ENCODE measurements around the gene CDKAL1.

CDKAL1 gene

DNA sequence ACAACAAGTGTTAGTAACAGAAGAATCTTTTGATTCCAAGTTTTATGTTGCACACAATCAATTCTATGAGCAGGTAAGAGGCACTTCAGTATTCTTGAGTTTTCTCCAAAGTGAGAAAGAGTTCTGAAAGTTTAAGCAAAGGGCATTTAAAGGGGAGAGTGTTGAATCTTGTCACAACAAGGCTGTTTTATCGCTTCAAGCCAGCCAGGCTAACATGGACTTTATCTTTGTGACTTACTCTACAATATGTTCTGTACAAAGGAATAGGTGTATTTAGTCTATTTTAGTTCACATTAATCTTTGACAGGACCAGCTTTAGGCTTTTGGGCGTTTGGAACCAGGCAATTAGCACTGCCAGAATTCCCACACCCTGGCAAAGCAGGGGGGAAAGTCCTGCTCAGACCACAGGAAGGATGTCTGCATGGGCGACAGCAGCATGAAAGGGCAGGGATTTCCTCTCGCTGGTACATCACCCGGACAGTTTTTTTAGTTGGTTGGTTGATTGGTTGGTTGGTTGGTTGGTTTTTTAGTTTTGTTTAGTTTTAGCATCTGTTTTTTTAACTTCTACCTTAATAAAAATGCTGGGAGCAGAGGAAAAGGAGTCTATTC is 663.9 kb downstream of the CDKAL1 start:
- DNase-seq, result no peak

DNA sequence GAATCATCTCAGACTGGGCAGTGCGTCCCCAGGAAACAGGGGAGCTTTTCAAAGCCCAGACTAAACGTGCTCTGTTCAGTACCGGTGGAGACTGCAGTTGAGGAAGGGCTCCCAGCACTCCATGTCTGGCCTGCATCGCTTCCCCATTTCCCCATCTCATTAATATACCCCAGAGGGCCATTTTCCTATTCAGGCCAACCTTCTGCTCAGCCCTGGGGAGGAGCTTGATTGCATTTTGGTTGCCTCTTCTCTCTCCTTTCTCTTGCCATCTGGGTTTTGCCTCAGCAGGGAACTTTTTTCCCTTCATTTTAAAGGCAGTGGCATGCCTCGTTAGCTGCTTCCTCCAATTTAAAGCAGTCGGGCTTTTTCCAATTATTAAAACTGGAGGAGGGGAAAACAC is 665.0 kb downstream of the CDKAL1 start:
- peak in 1 of 2 experiments; percentile 15 for DNase-seq

DNA sequence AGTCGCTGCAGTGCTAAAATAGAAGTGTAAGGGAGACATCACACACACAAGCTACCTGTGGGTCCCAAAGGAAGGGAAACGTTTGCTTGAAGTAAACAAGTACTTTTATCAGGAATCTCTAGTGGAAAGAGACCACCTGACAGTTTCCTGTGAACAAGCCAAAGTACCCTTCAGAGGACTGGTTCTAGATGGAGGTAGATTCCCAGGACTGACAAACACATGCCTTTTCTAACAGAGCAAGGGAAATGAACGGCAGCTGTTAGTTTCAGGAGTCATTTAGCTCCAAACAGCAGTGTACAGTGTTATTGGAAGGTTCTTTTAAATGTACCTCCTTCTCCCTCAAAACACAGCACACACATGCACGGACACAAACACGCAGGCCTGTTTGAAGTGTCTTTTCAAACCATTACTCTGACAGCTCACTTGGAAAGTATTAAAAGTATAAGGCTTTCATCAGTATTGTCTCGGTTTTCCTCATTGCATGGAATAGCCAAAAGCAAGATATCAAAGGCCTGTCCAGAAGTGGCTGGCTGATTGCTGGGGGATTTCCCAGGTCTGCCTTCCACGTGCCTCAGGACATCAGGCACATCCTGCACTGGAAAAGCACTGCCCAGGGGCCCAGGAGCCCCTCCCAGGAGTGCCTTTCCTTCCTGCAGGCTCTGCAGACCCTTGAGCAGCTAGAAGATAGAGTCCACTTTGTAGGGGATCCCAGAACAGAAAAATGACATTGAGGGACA is 666.0 kb downstream of the CDKAL1 start:
- DNase-seq, result no peak

DNA sequence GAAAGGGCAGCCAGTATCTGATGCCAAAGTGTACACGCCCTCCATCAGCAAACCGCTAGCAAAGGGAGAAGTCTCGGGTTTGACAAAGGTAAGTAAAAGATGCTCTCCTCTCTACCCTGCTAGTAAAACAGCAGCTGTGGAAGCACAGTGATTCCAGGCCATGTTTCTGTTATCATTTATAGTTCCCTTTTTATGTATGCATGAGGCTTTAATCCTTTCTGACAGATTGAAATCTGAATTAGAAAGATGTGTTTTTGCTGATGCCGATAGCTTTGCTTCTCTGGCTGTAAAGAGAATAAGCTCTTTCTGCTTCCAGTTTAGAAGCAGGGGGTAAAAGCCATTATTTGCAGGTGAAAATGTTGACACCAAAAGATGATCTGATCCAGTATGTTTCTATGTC is 666.9 kb downstream of the CDKAL1 start:
- peak in 1 of 2 experiments; percentile 48 for DNase-seq

DNA sequence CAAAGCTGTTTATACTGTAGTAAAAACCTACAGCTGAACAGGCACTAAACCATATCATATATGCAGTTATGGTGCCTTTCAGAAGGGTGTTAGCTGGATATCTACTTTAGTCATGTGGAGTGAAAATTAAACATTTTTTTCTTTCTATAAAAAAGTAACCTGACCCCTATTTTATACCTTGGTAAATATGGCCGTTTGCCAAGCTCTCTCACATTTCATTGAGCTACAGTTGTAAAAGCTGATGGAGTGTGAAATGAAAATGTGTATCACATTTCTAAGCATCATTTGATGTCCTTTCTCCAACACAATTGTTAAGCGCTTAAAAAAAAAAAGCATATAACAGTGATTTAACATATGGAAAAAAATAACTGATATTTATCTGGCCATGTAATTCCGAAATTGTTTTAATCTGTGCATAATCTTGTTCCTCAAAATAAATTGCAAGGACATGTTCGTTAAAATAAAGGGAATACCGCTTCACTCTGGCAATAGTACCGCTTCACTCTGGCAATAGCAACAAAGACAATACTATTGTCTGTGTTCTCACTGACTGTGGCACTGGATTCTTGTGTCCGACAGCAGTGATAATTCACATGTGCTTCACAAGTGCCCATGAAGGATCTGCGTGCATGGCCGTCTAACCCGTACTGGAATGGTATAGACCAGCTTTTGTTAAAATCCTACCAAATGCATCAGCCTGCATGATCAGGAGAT is 667.5 kb downstream of the CDKAL1 start:
- peak; percentile 85 to 92 for DNase-seq

DNA sequence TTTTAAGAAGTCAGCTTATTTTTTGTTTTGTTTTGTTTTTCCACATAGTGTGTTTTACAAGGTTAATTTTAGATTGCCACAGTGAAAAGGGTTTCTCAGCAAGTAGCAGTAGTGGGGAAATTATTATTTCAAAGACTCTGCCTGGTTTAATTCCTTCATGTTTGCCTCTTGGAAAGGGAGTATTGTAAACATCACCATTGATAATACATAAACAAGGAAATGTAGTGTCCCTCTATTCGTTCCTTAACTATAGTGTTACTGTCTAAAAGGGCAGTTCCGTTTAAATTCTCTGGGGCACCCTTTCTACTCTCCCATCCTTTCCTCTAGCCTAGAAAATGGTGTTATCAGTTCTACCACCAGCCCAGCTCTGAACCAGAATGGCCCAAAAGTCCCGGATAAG is 668.3 kb downstream of the CDKAL1 start:
- DNase-seq, result no peak

DNA sequence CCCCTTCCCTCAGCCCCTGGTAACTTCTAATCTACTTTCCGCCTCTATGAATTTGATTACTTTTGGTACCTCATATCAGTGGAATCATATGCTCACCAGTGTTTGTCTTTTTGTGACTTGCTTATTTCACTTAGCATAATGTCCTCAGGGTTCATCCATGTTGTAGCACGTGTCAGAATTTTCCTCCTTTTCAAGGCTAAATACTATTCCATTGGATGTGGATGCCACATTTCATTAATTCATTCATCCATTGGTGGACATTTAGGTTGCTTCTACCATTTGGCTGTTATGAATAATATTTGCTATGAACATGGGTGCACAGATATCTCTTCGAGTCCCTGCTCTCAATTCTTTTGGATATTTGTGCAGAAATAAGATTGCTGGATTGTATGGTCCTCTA is 670.7 kb downstream of the CDKAL1 start:
- DNase-seq, result no peak

DNA sequence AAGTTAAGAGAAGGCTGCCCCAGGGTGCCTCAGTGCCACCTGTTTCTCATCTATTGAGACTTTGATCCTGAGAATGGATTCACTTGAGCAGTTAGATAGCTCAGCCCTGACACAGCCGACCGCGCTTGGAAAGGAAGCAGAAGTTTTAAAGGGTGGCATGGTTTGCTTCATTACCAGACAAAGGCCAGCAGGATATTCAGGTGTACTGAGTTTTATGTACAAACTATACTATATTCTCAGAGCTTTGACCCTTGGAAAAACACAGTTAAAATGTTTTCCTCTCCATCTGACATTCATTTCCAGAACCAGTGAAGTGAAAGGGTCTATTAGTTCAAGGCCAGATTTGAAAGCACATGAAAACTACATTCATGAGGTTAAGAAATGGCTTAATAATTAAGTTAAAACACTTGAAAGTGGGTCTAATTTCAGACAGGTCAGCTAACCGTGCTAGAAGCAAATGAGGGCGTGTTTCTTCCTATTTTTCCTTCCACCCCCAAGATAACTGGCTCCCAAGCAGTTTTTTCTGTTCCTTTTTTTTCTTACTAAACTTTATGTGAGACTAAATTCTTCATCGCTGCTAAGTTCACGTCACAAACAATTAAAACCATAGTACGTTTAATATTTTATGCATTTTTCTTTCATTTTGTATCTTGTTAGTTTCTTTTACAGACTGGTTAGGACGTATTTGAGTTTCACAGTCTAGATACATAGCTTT is 674.0 kb downstream of the CDKAL1 start:
- DNase-seq, result no peak

DNA sequence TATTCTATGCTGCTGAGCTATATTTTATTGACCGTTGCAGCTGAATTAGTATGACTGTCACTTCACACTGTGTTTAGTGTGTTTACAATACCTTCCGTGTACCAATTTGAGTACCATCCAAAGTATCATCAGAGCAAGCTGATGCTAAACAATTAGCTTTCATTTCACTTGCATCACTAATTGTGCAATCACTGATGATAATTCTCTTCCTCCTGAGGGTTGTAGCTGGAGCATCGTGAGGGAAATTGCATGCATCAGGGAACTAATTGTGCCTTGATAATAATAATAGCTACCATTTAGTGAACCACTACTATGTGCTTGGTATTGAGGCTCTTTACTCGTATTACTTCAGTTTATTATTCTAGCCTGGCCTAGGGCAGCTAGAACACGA is 674.5 kb downstream of the CDKAL1 start:
- DNase-seq, result no peak

DNA sequence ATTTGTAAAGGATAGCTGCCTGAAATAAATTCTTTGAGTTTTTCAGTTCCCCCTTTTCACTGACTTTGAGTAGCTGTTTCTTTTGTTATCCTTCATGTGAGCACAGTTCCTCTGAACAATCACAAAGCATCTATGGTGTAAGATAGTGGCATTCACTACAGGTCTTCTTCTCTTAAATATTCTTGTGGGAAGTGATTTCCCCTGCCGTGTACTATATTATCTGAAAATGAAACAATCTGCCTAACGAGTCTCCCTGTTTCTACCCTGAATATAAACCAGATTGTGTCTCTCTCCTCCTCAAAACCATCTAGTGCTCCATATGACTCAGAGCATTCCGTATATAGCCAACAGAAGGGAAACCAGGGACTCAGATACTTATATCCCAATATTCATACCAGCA is 679.2 kb downstream of the CDKAL1 start:
- no peak for DNase-seq

DNA sequence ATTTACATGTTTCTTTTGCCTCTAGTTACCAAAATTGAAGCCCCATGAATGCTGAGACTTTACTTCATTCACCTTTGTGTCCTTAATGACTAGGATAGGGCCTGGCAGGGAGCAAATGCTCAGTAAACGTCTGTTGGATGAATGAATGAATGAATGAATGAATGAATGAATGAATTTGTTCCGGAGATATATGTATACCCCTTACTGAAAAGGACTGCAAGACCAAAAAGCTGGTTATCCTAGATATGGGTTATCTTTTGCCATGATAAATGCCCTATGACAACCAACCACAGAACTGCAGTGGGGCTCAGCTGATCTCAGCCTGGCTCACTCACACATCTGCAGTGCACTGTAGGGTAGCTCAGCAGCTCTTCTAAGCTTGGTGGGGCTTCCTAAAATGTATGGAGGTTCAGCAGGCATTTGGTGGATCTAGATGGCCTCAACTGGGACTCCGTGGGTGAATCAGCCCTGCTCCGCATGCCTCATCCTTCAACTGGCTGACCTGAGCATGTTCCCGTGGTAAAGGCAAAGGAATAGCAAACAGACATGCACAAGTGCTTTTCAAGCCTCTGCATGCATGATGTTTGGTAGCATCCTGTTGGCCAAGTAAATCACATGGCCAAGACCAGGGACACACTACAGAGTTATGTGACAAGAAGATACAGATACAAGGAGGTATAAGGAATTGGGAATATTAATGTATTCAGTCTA is 680.6 kb downstream of the CDKAL1 start:
- DNase-seq, result no peak

DNA sequence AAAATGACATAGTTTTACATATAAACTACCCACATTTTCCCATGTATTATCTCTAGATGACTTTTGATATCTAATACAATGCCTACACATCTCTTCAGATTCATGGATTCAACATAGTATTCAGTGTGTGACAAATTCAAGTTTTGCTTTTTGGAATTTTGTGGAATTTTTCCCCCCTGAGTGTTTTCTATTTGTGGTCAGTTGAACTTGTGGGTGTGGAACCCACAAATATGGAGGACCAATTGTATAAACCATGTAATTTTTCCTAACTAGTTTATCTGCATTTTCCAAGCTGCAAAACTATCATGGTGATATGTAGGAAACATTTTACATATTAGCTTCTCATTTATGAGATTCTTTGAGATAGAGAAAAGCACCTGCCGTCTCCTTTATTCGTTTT is 685.0 kb downstream of the CDKAL1 start:
- DNase-seq, result no peak

DNA sequence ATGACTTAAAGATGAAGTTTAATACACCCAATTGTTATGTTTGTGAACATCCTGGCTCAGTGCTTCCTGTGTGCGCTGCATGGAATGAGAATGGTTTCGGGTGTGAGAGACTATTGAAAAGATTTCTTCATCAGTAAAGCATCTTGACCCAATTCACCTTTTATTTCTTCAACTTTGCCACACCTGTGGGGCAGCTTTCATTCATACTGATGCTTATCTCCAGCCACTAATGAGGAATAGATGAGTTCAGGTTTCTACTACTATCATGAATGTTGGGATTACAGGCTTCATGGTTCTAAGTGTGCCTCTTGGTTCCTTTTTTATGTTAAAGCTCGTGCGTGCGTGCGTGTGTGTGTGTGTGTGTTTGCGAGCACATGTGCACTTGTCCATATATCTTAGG is 685.6 kb downstream of the CDKAL1 start:
- no peak for DNase-seq

DNA sequence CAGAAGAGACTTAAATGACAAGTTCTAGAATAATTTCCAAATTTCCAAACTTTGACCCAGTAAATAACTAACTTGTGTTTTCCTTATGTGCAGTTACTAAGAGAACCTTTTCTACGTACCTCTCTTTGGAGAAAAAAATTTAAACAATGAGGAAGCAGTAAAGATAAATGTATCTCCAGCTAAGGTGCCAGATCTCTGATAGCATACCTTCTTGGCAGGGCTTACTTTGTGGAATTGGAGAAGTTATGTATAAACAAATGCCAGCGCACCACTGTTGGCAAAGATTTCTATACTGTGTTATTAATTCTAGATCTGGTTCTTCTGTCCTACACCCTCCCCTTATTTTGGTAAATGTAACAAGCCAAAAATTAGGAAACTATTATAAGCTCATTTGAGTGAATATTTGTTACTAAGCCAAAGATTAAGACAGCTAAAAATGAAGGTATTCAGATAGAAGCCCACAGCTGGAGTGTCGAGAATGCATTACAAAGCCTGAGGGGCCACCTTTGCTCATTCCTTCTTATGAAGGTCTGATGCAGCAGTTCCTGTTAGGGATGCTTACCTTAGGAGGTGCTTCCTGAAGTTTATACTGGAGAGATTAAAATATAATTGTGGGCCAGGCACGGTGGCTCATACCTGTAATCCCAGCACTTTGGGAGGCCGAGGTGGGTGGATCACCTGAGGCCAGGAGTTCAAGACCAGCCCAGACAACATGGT is 686.2 kb downstream of the CDKAL1 start:
- DNase-seq, result no peak

DNA sequence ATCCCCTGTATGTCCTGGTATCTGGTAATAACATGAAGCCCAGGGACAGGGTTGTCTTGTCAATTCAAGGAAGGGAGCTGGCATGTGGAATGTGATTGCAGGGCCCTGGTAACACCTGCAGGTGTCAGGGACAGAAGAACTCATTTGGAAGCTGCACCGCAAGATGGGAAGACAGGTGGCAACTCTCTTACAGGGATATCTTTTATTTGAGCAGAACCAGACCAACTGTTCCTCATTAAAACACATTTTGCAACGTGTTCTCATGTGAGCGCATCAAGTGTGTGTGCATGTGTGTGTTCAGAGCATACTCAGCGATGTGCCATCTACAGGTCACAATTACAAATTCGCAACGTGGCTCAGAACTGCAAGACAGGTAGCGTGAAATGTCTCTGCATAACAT is 688.4 kb downstream of the CDKAL1 start:
- DNase-seq, result no peak

DNA sequence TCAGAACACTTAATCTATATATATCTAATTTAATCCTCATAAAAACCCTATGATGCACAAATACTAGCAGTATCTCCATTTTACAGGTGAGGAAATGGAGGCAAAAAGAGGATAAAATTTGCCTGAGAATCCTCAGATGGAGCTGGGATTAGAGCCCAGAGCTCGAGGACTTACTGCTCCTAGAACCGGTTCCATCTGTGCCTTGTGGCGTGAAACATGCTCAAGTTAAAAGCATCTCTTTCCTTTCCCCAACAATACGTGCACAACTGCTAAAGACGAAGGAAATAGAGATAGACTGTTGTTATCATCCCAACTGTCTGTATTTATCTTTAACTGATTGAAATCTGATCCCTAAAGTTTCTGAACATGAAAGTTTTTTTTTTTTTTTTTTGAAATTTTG is 691.7 kb downstream of the CDKAL1 start:
- no peak for DNase-seq

DNA sequence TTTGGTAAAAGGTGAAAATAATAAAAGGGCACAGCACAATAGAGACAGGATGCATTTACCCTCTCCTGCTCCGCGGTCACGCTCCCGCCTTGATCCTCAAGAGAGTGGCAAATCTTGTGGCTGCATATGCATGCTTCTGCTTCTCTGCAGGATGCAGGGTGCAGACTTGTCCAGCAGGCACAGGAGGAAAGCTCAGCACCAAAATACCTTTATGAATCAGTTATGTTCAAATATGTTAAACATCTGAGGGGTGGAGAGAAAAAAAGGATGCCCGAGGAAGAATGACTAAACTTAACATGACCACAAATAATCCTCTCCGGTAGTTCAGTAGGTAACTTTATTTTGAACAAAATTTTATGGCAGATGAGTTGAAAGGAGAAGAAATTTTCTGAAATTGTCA is 693.2 kb downstream of the CDKAL1 start:
- no peak for DNase-seq

DNA sequence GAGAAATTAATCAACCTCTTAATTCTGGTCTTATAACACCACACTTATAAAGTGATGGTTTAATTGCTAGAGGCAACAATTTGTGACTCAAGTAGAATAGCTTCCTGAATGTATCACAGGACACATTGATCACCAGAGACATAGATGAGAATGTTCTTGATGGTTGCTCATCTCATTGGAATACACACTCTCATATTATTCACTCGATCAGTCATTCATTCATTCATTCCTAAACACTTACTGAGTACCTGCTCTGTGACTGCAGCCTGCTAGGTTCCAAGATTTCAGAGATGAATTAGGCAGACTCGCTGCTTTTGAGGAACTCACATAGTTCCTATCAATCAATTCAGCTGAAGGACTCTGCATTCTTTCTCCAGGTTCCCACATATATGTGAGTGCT is 694.2 kb downstream of the CDKAL1 start:
- DNase-seq, result no peak

DNA sequence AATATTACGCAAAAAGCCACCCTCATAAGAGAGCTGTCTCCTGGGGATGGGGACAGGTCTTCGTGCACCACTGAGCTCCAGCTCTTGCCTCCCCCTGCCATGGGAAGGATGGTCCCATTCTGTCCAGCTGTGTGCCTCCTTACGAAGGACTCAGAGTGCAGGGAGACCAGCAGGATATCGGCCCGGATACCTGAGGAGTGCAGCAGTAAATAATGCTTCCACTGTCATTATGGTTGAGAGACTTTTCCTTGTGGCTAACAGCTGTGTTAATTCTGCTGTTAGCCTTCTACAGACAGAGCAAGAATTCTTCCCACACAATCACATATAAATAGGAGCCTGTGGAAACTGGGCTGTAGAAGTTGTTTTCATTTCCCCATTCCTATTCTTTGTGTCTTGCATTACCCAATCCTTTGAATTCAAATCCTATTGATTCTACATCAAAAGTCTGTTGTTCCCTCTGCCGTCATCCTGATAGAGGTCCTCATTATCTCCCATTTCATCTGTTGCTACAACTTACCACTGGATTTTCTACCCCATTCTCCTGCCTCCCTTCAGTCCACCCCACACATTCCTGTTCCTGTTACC is 694.7 kb downstream of the CDKAL1 start:
- DNase-seq, result no peak

DNA sequence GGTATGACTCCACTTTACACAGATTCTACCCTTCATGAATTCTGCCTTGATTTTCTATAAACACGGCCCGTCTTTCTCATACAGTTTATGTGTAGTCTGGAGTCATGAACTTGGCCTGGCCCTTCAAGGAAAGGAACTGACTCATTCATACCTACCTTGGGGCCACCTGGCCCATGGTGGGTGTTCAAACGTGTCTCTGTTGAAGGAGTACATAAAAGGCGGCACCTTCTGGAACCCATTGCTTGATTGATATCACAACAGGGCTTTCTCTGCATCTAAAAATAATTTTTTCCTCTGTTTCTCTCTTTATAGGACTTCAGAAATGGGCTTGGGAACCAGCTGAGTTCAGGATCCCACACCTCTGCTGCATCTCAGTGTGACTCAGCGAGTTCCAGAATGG is 696.3 kb downstream of the CDKAL1 start:
- DNase-seq, result no peak

DNA sequence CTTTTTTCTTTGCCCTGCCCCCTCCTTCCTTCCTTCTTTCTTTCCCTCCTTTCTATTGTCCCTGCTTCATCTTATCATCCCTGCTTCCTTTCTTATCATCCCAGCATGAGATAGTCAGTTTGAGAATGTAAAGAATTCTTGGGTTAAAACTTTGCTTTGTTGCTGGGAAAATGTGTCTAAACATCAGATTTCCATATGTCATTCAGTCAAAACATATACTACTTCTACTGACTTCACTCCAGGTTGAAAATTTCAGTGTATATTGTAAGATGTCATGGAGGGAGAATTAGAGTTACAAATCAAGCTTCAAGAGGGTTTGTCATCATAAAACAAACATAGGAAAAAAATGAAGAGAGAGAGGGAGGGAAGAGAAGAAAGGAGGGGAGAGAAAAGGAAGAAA is 700.9 kb downstream of the CDKAL1 start:
- DNase-seq, result no peak

DNA sequence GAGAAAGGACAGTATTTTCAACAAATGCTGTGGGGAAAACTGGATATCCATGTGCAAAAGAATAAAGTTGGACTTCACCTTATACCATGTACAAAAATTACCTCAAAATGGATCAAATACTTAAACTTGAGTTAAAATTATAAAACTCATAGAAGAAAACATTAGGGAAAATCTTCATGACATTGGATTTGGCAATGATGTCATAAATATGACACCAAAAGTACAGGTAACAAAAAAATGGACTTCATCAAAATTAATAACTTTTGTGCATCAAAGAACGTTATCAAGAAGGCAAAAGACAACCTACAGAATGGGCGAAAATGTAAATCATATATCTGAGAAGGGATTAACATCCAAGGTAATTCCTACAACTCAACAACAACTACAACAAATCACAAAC is 704.0 kb downstream of the CDKAL1 start:
- no peak for DNase-seq

Data from NCI-H526 (cell line).